GM19324 (cell line): ENCODE results near the gene UNC13A.
A peak's percentile ranks its signal among the peaks of the same experiment; 100 is the strongest.

Experiments
- ATAC-seq: cut with Tn5 transposase; IDR thresholded peaks from one replicate; pipeline ENCODE4 v1.9.1; 2021; ENCODE audit warnings: mild to moderate bottlenecking, moderate library complexity; ENCODE audit not compliant: unreplicated experiment, low FRiP score

The UNC13A gene

GRCh38 chr19:17687857-17688784 lies at the start of gene UNC13A:
TSS of gene UNC13A (minus strand) at chr19:17688354. CDS start at chr19:17688199, 155 bp downstream.
- no peak for ATAC-seq

- no peak for ATAC-seq
Observed at GRCh38 chr19:17737690-17738153, 49.6 kb upstream of the UNC13A start.

- ATAC-seq = no peak
Observed at GRCh38 chr19:17735410-17735809, 47.3 kb upstream of the UNC13A start.

GRCh38 chr19:17734146-17734545 lies 46.0 kb upstream of the UNC13A start:
- no peak for ATAC-seq

- no peak for ATAC-seq
Observed at GRCh38 chr19:17733127-17733526, 45.0 kb upstream of the UNC13A start.

GRCh38 chr19:17727843-17728242 lies 39.7 kb upstream of the UNC13A start:
- ATAC-seq = no peak

- ATAC-seq = no peak
Observed at GRCh38 chr19:17726964-17727773, 39.0 kb upstream of the UNC13A start.

GRCh38 chr19:17726136-17726741 lies 38.1 kb upstream of the UNC13A start:
- ATAC-seq = no peak

- ATAC-seq = no peak
Observed at GRCh38 chr19:17725422-17726078, 37.4 kb upstream of the UNC13A start.

GRCh38 chr19:17724655-17725054 lies 36.5 kb upstream of the UNC13A start:
- ATAC-seq = no peak

GRCh38 chr19:17722655-17723240 lies 34.6 kb upstream of the UNC13A start:
- ATAC-seq = no peak

GRCh38 chr19:17721821-17722220 lies 33.7 kb upstream of the UNC13A start:
- ATAC-seq = no peak

GRCh38 chr19:17721111-17721628 lies 33.0 kb upstream of the UNC13A start:
- ATAC-seq = no peak

- no peak for ATAC-seq
Observed at GRCh38 chr19:17720440-17720839, 32.3 kb upstream of the UNC13A start.

- peak; percentile 37 for ATAC-seq
Observed at GRCh38 chr19:17719730-17720400, 31.7 kb upstream of the UNC13A start.

GRCh38 chr19:17718947-17719711 lies 31.0 kb upstream of the UNC13A start, which contains the start of gene MAP1S:
TSS of gene MAP1S (plus strand) at chr19:17719480. CDS start at chr19:17719503, 23 bp downstream.
- ATAC-seq = peak; percentile 79

- no peak for ATAC-seq
Observed at GRCh38 chr19:17718550-17718946, 30.4 kb upstream of the UNC13A start.

- ATAC-seq = no peak
Observed at GRCh38 chr19:17716309-17716929, 28.3 kb upstream of the UNC13A start.
